ENCODE data around the gene MAPK1. TPM values are rescaled to one million over a fixed set of nuclear protein-coding genes. Genes with fewer than 3 reads are reported as not detected.
"Not testable (repeated sequence)": the region's sequence is repeated elsewhere in the genome, so short reads cannot be mapped to it uniquely, and the experiment has no call there.

MAPK1 gene
- total and polyA plus RNA-seq, 5 donors: 14.8 to 126 (median 123) TPM

DNA sequence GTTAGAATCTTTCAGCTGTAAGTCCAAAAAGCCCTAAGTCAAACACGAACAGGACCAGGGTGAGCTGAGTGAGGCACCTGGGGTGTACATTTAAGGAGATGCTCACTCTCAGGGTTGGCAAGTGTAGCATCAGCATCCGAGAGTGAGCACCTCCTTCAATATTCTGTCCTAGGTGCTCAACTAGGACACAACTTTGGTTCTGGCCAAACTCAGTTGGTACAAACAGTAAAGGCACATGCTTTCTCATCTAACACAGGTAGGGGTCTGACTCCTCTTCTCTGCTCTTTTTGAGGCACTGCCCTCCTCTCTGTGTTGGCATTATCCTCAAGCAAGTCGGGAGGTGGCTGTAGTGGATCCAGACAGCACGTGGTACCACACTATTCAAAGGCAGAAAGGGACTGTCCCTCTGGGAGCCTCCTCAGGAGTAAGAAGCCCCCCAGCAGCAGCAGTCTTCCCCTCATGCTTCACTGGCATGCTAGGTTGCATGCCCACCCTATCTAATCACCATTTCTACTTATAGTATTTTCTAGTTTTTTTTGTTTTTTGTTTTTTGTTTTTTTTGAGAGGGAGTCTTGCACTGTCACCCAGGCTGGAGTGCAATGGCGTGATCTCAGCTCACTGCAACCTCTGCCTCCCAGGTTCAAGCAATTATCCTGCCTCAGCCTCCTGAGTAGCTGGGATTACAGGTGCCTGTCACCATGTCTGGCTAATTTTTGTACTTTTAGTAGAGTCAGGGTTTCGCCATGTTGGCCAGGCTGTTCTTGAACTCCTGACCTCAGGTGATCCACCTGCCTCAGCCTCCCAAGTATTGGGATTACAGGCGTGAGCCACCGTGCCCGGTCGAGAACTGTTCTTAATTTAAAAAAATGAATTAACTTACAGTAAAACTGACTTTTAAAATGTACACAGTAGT is 14.7 kb upstream of the MAPK1 start:
- WGBS: 88% methylated on average over 10 of the region's 10 CpGs
- DNase-seq (no peak), ATAC-seq (no peak)
- Histone ChIP-seq H3K4me3 (ENCODE audit: low read length) (no peak overlapping the region), H3K9me3 (ENCODE audit: control insufficient read depth, low read length) (no peaks in the 10 kb centered on the region), H3K27me3 (ENCODE audit: control insufficient read depth, insufficient read depth) (no peaks in the 10 kb centered on the region), H3K4me1 (ENCODE audit: control insufficient read depth, insufficient read depth, low read length) (no peaks in the 10 kb centered on the region), H3K27ac (ENCODE audit: low read length) (no peak overlapping the region)
- intact Hi-C loops (cut with DNase I): no loop called here

DNA sequence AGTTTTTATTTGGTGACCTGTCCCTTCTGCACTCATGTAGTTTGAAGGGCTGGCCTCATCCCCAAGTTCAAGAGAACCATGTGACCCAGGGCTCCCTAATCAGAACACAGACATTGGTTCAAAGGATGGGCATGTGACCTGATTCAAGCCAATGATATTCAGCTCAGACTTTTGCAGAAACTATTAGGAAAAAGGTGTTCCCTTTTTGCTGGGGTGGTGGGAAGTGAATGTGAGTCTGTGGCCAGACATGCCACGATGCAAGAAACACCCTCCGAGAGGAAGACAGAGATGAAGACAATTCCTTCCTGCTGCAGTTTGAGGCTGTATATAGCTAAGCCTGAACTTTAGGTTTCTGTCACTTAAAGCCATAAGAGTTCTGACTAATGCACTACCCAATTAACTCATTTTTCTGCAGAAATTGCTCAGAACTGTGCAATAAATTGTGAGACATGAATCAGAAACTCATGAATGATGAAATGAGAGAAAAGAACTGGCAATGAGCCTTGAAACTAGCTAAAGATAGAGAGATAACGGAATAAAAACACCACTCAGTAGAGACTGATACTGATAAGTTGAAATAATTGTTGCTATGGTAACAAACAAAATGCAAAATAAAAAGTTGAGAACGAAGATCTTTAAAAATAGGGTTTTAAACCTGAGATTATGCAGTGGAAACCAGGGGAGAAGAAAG is 9.2 kb upstream of the MAPK1 start:
- Histone ChIP-seq H3K27me3 (ENCODE audit: control insufficient read depth, insufficient read depth) (no peaks in the 10 kb centered on the region), H3K4me3 (ENCODE audit: low read length) (no peak overlapping the region), H3K4me1 (ENCODE audit: control insufficient read depth, insufficient read depth, low read length) (no peaks in the 10 kb centered on the region), H3K27ac (ENCODE audit: low read length) (no peak overlapping the region), H3K9me3 (ENCODE audit: control insufficient read depth, low read length) (no peaks in the 10 kb centered on the region)
- intact Hi-C loops (cut with DNase I): loop anchor here in 1 of 4 donors (10.0 kb wide), 1 partner anchor 48 kb away; no protein-coding TSS in a partner anchor
- 29% methylated on average over 4 of the region's 4 CpGs for WGBS
- no peak for DNase-seq
- ATAC-seq: no peak

DNA sequence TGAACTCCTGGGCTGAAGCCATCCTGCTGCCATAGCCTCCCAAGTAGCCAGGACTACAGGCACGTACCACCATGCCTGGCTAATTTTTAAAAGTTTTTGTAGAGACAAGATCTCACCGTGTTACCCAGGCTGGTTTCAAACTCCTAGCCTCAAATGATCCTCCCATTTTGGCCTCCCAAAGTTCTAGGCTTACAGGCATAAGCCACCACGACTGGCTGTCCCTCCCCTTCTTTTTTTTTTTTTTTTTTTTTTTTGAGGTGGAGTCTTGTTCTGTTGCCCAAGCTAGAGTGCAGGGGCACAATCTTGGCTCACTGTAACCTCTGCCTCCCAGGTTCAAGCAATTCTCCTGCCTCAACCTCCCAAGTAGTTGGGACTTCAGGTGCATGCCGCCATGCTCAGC is 7.5 kb upstream of the MAPK1 start:
- H3K4me1 ChIP-seq (ENCODE audit: control insufficient read depth, insufficient read depth, low read length); H3K27me3 ChIP-seq (ENCODE audit: control insufficient read depth, insufficient read depth); ATAC-seq; H3K9me3 ChIP-seq (ENCODE audit: control insufficient read depth, low read length); H3K4me3 ChIP-seq (ENCODE audit: low read length); DNase-seq; H3K27ac ChIP-seq (ENCODE audit: low read length): not testable (repeated sequence)
- intact Hi-C loops (cut with DNase I): loop anchor here in 1 of 4 donors (10.0 kb wide), 1 partner anchor 50 kb away; no protein-coding TSS in a partner anchor
- 83% methylated on average over 4 of the region's 4 CpGs for WGBS

DNA sequence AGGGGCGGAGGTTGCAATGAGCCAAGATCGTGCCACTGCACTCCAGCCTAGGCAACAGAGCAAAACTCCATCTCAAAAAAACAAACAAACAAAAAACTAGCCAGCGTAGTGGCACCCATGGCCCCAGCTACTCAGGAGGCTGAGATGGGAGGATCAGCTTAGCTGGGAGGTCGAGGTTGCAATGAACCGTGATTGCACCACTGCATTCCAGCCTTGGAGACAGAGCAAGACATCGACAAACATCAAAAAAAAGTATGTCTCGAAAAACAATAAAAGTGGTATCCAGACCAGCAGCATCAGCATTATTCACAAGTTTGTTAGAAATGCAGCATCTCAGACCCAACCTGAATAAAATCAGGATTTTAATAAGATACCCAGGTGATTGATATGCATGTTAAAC is 6.2 kb upstream of the MAPK1 start:
- no peaks in the 10 kb centered on the region for H3K27me3 ChIP-seq (ENCODE audit: control insufficient read depth, insufficient read depth)
- ATAC-seq: no peak
- no peak overlapping the region for H3K4me3 ChIP-seq (ENCODE audit: low read length)
- DNase-seq: no peak
- 92% methylated on average over 7 of the region's 7 CpGs for WGBS
- intact Hi-C loops (cut with DNase I): loop anchor here in 1 of 4 donors (10.0 kb wide), 1 partner anchor 51 kb away; no protein-coding TSS in a partner anchor
- H3K27ac ChIP-seq (ENCODE audit: low read length): no peak overlapping the region
- H3K9me3 ChIP-seq (ENCODE audit: control insufficient read depth, low read length): no peaks in the 10 kb centered on the region
- H3K4me1 ChIP-seq (ENCODE audit: control insufficient read depth, insufficient read depth, low read length): no peaks in the 10 kb centered on the region

DNA sequence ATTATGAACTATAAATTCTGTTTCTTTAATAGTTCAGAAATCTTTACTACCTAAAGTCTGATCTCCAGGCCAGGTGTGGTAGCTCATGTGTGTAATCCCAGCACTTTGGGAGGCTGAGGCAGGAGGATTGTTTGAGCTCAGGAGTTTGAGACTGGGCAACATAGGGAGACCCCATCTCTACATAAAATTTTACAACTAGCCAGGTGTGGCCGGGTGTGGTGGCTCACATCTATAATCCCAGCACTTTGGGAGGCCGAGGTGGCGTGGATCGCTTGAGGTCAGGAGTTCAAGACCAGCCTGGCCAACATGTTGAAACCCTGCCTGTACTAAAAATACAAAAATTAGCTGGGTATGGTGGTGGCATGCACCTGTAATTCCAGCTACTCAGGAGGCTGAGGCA is 5.3 kb upstream of the MAPK1 start:
- H3K4me1 ChIP-seq (ENCODE audit: control insufficient read depth, insufficient read depth, low read length); ATAC-seq; H3K4me3 ChIP-seq (ENCODE audit: low read length); DNase-seq; H3K27me3 ChIP-seq (ENCODE audit: control insufficient read depth, insufficient read depth); H3K9me3 ChIP-seq (ENCODE audit: control insufficient read depth, low read length); H3K27ac ChIP-seq (ENCODE audit: low read length): not testable (repeated sequence)
- intact Hi-C loops (cut with DNase I): loop anchor here in 1 of 4 donors (10.0 kb wide), 1 partner anchor 52 kb away; no protein-coding TSS in a partner anchor
- WGBS: 97% methylated on average over 4 of the region's 4 CpGs

DNA sequence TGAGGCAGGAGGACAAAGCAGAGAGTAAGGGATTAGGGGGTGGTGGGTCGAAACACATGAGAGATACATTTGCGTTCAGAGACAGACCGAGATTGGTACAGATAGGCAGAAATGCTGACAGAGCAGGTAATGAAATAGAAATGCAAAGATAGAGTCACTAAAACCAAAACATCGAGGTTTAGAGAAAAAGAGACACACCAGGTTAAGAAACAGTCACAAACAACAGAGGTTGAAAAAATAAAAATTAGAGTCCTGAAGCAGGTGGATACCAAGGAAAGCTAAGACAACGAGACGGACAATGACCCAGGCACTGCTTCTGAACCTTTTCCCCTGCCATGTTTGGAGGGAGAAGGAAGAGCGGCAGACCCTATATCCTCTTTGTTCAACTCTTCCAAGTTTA is 1.2 kb upstream of the MAPK1 start:
- Histone ChIP-seq H3K4me3 (ENCODE audit: low read length) (no peak overlapping the region), H3K27me3 (ENCODE audit: control insufficient read depth, insufficient read depth) (no peaks in the 10 kb centered on the region), H3K9me3 (ENCODE audit: control insufficient read depth, low read length) (no peaks in the 10 kb centered on the region), H3K27ac (ENCODE audit: low read length) (no peak overlapping the region), H3K4me1 (ENCODE audit: control insufficient read depth, insufficient read depth, low read length) (no peaks in the 10 kb centered on the region)
- whole genome bisulfite sequencing: 94% methylated on average over 7 of the region's 7 CpGs
- intact Hi-C loops (cut with DNase I): loop anchor here in 3 of 4 donors (10.0 kb wide), 3 partner anchors 54 to 94 kb away; no protein-coding TSS in a partner anchor
- no peak for DNase-seq
- no peak for ATAC-seq

DNA sequence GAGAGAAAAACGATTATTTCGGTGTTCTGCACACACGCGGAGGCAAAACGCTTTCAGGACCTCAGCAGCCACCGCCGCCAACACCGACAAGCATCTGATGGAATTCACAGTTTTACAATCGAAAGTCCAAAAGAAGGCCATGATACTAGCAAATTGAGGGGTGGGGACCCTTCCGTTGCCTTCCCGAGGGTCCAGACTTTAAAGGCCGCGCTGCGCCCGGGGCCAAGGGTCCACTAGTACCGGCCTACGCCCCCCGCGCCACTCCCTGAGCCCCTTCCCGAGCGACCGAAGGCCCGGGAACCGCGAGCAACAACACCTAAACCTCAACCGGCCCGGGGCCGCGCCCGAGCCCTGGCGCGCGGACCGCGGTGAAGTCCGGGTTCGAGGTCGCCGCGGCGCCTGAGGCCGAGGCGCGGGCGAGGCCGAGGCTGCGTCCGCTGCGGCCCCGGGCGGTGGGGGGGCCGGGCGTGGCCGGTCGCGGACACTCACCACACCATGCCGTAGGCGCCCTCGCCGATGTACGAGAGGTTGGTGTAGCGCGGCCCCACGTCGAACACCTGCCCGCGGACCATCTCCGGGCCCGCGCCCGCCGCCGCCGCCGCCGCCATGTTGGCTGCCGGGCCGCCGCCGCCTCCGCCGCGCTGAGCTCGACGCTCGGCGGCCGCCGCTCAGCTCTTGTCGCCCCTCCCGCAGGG is 465 bp downstream of the MAPK1 start:
- Histone ChIP-seq H3K4me1 (ENCODE audit: control insufficient read depth, insufficient read depth, low read length) (peaks cover 2% of the 10 kb centered on the region), H3K4me3 (ENCODE audit: low read length) (peak overlapping the region; percentile 89), H3K9me3 (ENCODE audit: control insufficient read depth, low read length) (no peaks in the 10 kb centered on the region), H3K27ac (ENCODE audit: low read length) (peak overlapping the region; percentile 80), H3K27me3 (ENCODE audit: control insufficient read depth, insufficient read depth) (no peaks in the 10 kb centered on the region)
- under 1% methylated on average over 91 of the region's 91 CpGs for WGBS
- intact Hi-C loops (cut with DNase I): loop anchor here in 3 of 4 donors (10.0 kb wide), 3 partner anchors 52 to 92 kb away; no protein-coding TSS in a partner anchor
- peak in 1 of 2 donors; percentile 11 for ATAC-seq
- DNase-seq: peak; percentile 31 to 66 (median 65)

DNA sequence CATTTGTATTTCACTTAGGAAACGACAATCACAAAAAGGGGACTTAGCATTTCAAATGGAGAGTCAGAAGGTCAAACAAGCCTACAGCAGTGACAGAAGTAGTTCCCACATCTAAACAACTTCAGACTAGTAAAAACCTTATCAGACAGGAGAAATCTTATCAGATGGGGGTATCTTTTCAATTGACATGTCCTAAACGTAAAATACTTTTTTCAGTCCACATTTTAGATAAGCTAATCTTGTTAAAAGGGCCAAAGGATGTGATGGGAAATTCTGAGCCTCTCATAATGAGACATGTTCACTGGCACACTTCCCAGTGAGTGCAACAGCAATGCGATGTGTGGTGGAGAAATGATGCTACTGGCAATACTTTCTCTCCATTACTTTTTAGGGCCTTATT is 2.4 kb downstream of the MAPK1 start:
- peaks cover 11% of the 10 kb centered on the region for H3K4me1 ChIP-seq (ENCODE audit: control insufficient read depth, insufficient read depth, low read length)
- 9% methylated on average over 3 of the region's 3 CpGs for WGBS

DNA sequence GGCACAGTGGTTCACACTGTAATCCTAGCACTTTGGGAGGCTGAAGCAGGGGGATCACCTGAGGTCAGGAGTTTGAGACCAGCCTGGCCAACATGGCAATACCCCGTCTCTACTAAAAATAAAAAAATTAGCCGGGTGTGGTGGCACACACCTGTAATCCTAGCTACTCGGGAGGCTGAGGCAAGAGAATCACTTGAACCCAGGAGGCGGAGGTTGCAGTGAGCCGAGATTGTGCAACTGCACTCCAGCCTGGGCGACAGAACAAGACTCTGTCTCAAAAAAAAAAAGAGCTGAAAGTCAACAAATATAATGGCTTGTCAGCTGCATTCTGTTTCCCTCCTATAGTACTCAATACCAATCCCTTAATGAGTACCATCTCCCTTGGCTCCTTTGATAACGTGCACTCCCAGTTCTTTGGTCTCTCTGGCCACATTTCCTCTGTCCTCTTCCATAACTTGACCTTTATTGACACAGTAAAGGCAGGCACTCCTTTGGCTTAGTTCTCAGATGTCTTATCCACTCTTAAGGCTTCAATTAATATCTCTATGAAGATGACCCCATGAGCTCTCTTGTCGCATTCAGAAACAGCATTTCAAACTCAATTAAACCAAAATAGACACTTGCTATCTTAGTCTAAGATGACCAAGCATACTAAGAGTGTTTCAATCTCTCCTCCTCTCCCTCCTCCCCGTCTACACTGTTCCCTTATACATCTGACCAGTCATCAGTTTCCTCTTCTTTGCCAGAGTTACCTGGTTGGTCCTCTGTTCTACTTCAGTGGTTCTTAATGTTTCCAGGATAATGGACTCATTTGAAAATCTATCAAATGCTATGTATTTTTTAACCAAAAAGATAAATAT is 4.8 kb downstream of the MAPK1 start:
- Histone ChIP-seq H3K9me3 (ENCODE audit: control insufficient read depth, low read length) (no peaks in the 10 kb centered on the region), H3K4me1 (ENCODE audit: control insufficient read depth, insufficient read depth, low read length) (peaks cover 13% of the 10 kb centered on the region), H3K27me3 (ENCODE audit: control insufficient read depth, insufficient read depth) (no peaks in the 10 kb centered on the region), H3K4me3 (ENCODE audit: low read length) (no peak overlapping the region), H3K27ac (ENCODE audit: low read length) (no peak overlapping the region)
- DNase-seq (no peak), ATAC-seq (no peak)
- intact Hi-C loops (cut with DNase I): loop anchor here in 3 of 4 donors (10.0 kb wide), 3 partner anchors 48 to 88 kb away; no protein-coding TSS in a partner anchor
- WGBS: 78% methylated on average over 9 of the region's 9 CpGs

More for the DNA sequence above, 2.4 kb downstream of the MAPK1 start:
- intact Hi-C loops (cut with DNase I): loop anchor here in 3 of 4 donors (10.0 kb wide), 3 partner anchors 50 to 90 kb away; no protein-coding TSS in a partner anchor
- peak in 2 of 3 donors; percentile 50 to 70 for DNase-seq
- Histone ChIP-seq H3K27me3 (ENCODE audit: control insufficient read depth, insufficient read depth) (no peaks in the 10 kb centered on the region), H3K4me3 (ENCODE audit: low read length) (no peak overlapping the region), H3K9me3 (ENCODE audit: control insufficient read depth, low read length) (no peaks in the 10 kb centered on the region), H3K27ac (ENCODE audit: low read length) (no peak overlapping the region)
- no peak for ATAC-seq

DNA sequence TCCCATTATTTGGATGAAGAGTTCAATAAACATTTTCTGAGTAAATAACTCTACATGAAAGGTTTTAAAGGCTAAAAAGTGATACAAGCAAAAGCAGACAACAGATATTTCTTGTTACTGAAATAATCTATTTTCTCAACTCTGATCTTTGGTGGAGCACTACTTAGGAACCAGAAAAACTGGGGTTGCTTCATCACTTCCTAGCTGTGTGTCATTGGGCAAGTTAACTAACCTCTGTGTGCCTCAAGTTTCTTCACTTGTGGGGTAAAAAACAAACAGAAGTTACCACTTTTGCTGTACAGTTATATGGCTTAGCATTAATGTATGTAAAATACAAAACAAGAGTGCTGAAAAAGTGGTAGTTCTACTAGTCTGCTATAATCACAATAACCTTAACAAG is 5.6 kb downstream of the MAPK1 start:
- H3K4me3 ChIP-seq (ENCODE audit: low read length): no peak overlapping the region
- no peak for DNase-seq
- intact Hi-C loops (cut with DNase I): loop anchor here in 3 of 4 donors (10.0 kb wide), 3 partner anchors 47 to 87 kb away; no protein-coding TSS in a partner anchor
- peaks cover 13% of the 10 kb centered on the region for H3K4me1 ChIP-seq (ENCODE audit: control insufficient read depth, insufficient read depth, low read length)
- ATAC-seq: no peak
- H3K27me3 ChIP-seq (ENCODE audit: control insufficient read depth, insufficient read depth): no peaks in the 10 kb centered on the region
- no peak overlapping the region for H3K27ac ChIP-seq (ENCODE audit: low read length)
- H3K9me3 ChIP-seq (ENCODE audit: control insufficient read depth, low read length): no peaks in the 10 kb centered on the region

Data from right cardiac atrium (tissue), 5 donors.